ENCODE measurements around the gene ATP10B.

The ATP10B gene

GRCh38 chr5:160523502-160524163 lies 328.4 kb downstream of the ATP10B start:
- no peak for DNase-seq (ENCODE audit: low read depth, low spot score)
- Histone ChIP-seq H3K4me1 (ENCODE audit: insufficient read depth, insufficient read length) (no peaks in the 10 kb centered on the region), H3K4me3 (ENCODE audit: insufficient read length, low read depth) (no peak overlapping the region), H3K27me3 (ENCODE audit: insufficient read depth, insufficient read length) (no peaks in the 10 kb centered on the region), H3K9ac (ENCODE audit: insufficient read length, low read depth) (no peak overlapping the region), H3K9me3 (ENCODE audit: insufficient read depth, low read length) (no peaks in the 10 kb centered on the region), H3K36me3 (ENCODE audit: insufficient read depth, insufficient read length, low read length) (no peaks in the 10 kb centered on the region)
- no peak for TF ChIP-seq YY1 (IDR thresholded peaks at IDR 0.05; ENCODE audit: insufficient read depth, insufficient read length)
- TF ChIP-seq ZNF274 (IDR thresholded peaks at IDR 0.05; ENCODE audit: low read depth, low read length): no peak
- TF ChIP-seq SUZ12 (IDR thresholded peaks at IDR 0.05; ENCODE audit: extremely low read depth, insufficient read depth, insufficient read length): no peak

DNA sequence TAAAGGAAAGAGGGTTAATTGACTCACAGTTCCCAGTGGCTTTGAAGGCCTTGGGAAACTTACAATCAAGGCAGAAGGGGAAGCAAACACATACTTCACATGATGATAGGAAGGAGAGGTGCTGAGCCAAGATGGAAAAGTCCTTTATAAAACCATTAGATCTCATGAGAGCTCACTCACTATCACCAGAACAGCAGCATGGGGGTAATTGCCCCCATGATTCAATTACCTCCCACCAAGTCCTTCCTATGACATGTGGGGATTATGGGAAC lies 330.7 kb downstream of the ATP10B start:
- H3K4me1 ChIP-seq (ENCODE audit: insufficient read depth, insufficient read length): no peaks in the 10 kb centered on the region
- H3K9me3 ChIP-seq (ENCODE audit: insufficient read depth, low read length): no peaks in the 10 kb centered on the region
- no peaks in the 10 kb centered on the region for H3K36me3 ChIP-seq (ENCODE audit: insufficient read depth, insufficient read length, low read length)
- no peak overlapping the region for H3K4me3 ChIP-seq (ENCODE audit: insufficient read length, low read depth)
- no peaks in the 10 kb centered on the region for H3K27me3 ChIP-seq (ENCODE audit: insufficient read depth, insufficient read length)
- no peak overlapping the region for H3K9ac ChIP-seq (ENCODE audit: insufficient read length, low read depth)
- no peak for DNase-seq (ENCODE audit: low read depth, low spot score)
- no peak for TF ChIP-seq ZNF274 (IDR thresholded peaks at IDR 0.05; ENCODE audit: low read depth, low read length)
- TF ChIP-seq SUZ12 (IDR thresholded peaks at IDR 0.05; ENCODE audit: extremely low read depth, insufficient read depth, insufficient read length): no peak
- TF ChIP-seq YY1 (IDR thresholded peaks at IDR 0.05; ENCODE audit: insufficient read depth, insufficient read length): no peak

- no peaks in the 10 kb centered on the region for H3K9me3 ChIP-seq (ENCODE audit: insufficient read depth, low read length)
- no peaks in the 10 kb centered on the region for H3K36me3 ChIP-seq (ENCODE audit: insufficient read depth, insufficient read length, low read length)
- H3K27me3 ChIP-seq (ENCODE audit: insufficient read depth, insufficient read length): no peaks in the 10 kb centered on the region
- H3K4me3 ChIP-seq (ENCODE audit: insufficient read length, low read depth): no peak overlapping the region
- no peak for DNase-seq (ENCODE audit: low read depth, low spot score)
- no peak overlapping the region for H3K9ac ChIP-seq (ENCODE audit: insufficient read length, low read depth)
- H3K4me1 ChIP-seq (ENCODE audit: insufficient read depth, insufficient read length): no peaks in the 10 kb centered on the region
- TF ChIP-seq ZNF274 (IDR thresholded peaks at IDR 0.05; ENCODE audit: low read depth, low read length) (no peak), YY1 (IDR thresholded peaks at IDR 0.05; ENCODE audit: insufficient read depth, insufficient read length) (no peak), SUZ12 (IDR thresholded peaks at IDR 0.05; ENCODE audit: extremely low read depth, insufficient read depth, insufficient read length) (no peak)
Measured at GRCh38 chr5:160520609-160521391, 331.2 kb downstream of the ATP10B start.

DNA sequence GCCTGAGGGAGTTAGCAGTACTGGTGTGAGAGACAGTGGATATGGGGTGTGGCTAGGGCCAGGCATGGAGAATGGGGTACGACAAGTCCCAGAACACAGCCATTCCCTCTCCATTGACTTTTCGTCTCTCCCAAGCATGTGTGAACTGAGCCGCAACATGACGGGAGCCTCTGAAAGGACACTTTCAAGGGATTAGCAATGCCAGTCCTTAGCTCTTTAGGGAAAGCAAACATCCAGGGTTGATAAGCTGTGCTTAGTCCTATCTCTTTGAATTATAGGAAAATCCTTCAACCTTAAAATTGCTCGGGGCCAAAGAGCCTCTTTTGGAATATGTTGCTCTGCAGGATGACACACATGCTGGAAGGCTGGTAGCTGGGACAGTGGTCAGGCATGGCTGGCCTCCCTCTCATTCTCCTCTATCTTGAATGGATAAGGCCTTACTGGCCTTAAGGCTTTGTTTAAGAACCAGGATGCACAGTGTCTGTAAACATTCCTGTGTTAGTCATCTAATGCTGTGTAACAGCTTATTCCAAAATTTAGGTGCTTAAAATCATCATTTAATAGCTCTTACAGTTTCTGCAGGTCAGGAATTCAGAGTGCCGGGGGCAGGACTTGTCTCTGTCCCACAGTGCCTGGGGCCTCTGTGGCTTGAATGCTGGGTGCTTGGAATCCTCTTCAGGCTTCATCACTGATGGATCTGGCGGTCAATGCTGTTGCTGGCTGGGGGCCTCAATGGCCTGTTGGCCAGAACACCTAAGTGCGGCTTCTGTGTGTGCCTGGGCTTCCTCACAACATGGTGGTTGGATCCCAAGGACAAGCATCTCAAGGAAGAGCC lies 335.1 kb downstream of the ATP10B start:
- DNase-seq (ENCODE audit: low read depth, low spot score): no peak
- H3K27me3 ChIP-seq (ENCODE audit: insufficient read depth, insufficient read length): no peaks in the 10 kb centered on the region
- TF ChIP-seq SUZ12 (IDR thresholded peaks at IDR 0.05; ENCODE audit: extremely low read depth, insufficient read depth, insufficient read length) (no peak), YY1 (IDR thresholded peaks at IDR 0.05; ENCODE audit: insufficient read depth, insufficient read length) (no peak), ZNF274 (IDR thresholded peaks at IDR 0.05; ENCODE audit: low read depth, low read length) (no peak)

DNA sequence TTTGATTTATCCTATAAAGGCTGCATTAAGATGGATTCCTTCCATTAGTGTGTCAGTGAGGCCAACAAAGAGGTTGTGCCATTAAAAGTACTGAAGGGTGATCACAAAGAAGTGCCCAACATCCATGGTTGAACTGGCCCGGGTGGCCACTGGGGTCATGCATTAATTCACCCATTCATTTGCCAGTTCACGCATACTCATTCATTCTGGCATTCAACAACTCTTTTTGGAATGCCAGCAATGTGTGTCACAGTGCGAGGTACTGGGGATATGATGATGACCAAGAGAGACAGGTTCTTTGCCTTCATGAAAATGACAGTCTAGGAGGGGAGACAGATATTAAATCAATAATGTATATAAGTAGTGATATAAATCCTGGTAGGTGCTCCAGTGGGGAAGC lies 337.1 kb downstream of the ATP10B start:
- no peak for DNase-seq (ENCODE audit: low read depth, low spot score)
- Histone ChIP-seq H3K27me3 (ENCODE audit: insufficient read depth, insufficient read length) (no peaks in the 10 kb centered on the region), H3K4me3 (ENCODE audit: insufficient read length, low read depth) (no peak overlapping the region), H3K36me3 (ENCODE audit: insufficient read depth, insufficient read length, low read length) (no peaks in the 10 kb centered on the region), H3K4me1 (ENCODE audit: insufficient read depth, insufficient read length) (no peaks in the 10 kb centered on the region), H3K9me3 (ENCODE audit: insufficient read depth, low read length) (no peaks in the 10 kb centered on the region), H3K9ac (ENCODE audit: insufficient read length, low read depth) (no peak overlapping the region)
- TF ChIP-seq ZNF274 (IDR thresholded peaks at IDR 0.05; ENCODE audit: low read depth, low read length) (no peak), SUZ12 (IDR thresholded peaks at IDR 0.05; ENCODE audit: extremely low read depth, insufficient read depth, insufficient read length) (no peak), YY1 (IDR thresholded peaks at IDR 0.05; ENCODE audit: insufficient read depth, insufficient read length) (no peak)

More for the DNA sequence above, 335.1 kb downstream of the ATP10B start:
- H3K36me3 ChIP-seq (ENCODE audit: insufficient read depth, insufficient read length, low read length): no peaks in the 10 kb centered on the region
- no peak overlapping the region for H3K4me3 ChIP-seq (ENCODE audit: insufficient read length, low read depth)
- H3K9ac ChIP-seq (ENCODE audit: insufficient read length, low read depth): no peak overlapping the region
- no peaks in the 10 kb centered on the region for H3K4me1 ChIP-seq (ENCODE audit: insufficient read depth, insufficient read length)
- H3K9me3 ChIP-seq (ENCODE audit: insufficient read depth, low read length): no peaks in the 10 kb centered on the region

GRCh38 chr5:160514191-160514590 lies 337.8 kb downstream of the ATP10B start:
- Histone ChIP-seq H3K4me3 (ENCODE audit: insufficient read length, low read depth) (no peak overlapping the region), H3K36me3 (ENCODE audit: insufficient read depth, insufficient read length, low read length) (no peaks in the 10 kb centered on the region), H3K9ac (ENCODE audit: insufficient read length, low read depth) (no peak overlapping the region), H3K9me3 (ENCODE audit: insufficient read depth, low read length) (no peaks in the 10 kb centered on the region), H3K4me1 (ENCODE audit: insufficient read depth, insufficient read length) (no peaks in the 10 kb centered on the region), H3K27me3 (ENCODE audit: insufficient read depth, insufficient read length) (no peaks in the 10 kb centered on the region)
- no peak for DNase-seq (ENCODE audit: low read depth, low spot score)
- no peak for TF ChIP-seq YY1 (IDR thresholded peaks at IDR 0.05; ENCODE audit: insufficient read depth, insufficient read length)
- TF ChIP-seq SUZ12 (IDR thresholded peaks at IDR 0.05; ENCODE audit: extremely low read depth, insufficient read depth, insufficient read length): no peak
- TF ChIP-seq ZNF274 (IDR thresholded peaks at IDR 0.05; ENCODE audit: low read depth, low read length): no peak

DNA sequence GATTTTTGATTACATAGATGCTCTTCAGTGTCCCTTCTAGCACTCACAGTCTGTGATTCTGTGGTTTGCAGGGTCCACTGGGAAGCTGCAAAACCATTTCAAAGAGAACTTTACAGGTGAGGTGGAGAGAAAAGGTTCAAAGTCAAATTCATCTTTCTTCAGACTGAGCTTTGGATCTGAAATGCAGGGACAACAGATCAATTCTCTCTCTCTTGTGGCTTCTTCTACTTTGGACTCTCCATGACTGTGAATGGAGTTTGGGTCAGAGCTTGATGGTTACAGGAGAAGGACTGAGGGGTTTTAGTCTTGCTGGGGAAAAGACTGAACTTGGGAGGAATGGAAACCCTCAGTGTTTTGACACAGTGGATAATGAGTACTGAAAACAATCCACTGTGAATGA lies 338.5 kb downstream of the ATP10B start:
- H3K4me3 ChIP-seq (ENCODE audit: insufficient read length, low read depth): no peak overlapping the region
- no peaks in the 10 kb centered on the region for H3K4me1 ChIP-seq (ENCODE audit: insufficient read depth, insufficient read length)
- no peak overlapping the region for H3K9ac ChIP-seq (ENCODE audit: insufficient read length, low read depth)
- no peaks in the 10 kb centered on the region for H3K27me3 ChIP-seq (ENCODE audit: insufficient read depth, insufficient read length)
- DNase-seq (ENCODE audit: low read depth, low spot score): no peak
- H3K36me3 ChIP-seq (ENCODE audit: insufficient read depth, insufficient read length, low read length): no peaks in the 10 kb centered on the region
- no peak for TF ChIP-seq ZNF274 (IDR thresholded peaks at IDR 0.05; ENCODE audit: low read depth, low read length)
- no peak for TF ChIP-seq SUZ12 (IDR thresholded peaks at IDR 0.05; ENCODE audit: extremely low read depth, insufficient read depth, insufficient read length)
- no peak for TF ChIP-seq YY1 (IDR thresholded peaks at IDR 0.05; ENCODE audit: insufficient read depth, insufficient read length)
- no peaks in the 10 kb centered on the region for H3K9me3 ChIP-seq (ENCODE audit: insufficient read depth, low read length)
